Uterus (tissue), 4 donors: ENCODE data around the gene EPB41L4A. TPM values are rescaled to one million over a fixed set of nuclear protein-coding genes. Genes with fewer than 3 reads are reported as not detected.

Experiments
- DNase-seq, 2 donors: peaks; one replicate each; pipeline ENCODE4 v3.0.0-alpha.2; 2019 to 2020
- H3K27ac ChIP-seq, 2 donors: fragments of 200-600 bp; sonication (generic); 1 replicate in 1 of 2; 2 replicates in 1 of 2; pipeline ENCODE4 v1.5.1; 2016 to 2018
- H3K27me3 ChIP-seq, 2 donors: fragments of 200-600 bp; sonication (generic); one replicate each; pipeline ENCODE4 v1.5.1; 2018 to 2019; ENCODE audit warnings: control low read depth in 1 of 2
- H3K36me3 ChIP-seq, 2 donors: fragments of 200-600 bp; sonication (generic); one replicate each; pipeline ENCODE4 v1.5.1; 2019; ENCODE audit warnings: control low read depth in 1 of 2
- H3K4me1 ChIP-seq, 2 donors: fragments of 200-600 bp; sonication (generic); one replicate each; pipeline ENCODE4 v1.5.1; 2018 to 2019; ENCODE audit warnings: control low read depth in 1 of 2
- H3K4me3 ChIP-seq, 2 donors: fragments of 200-600 bp; sonication (generic); 1 replicate in 1 of 2; 2 replicates in 1 of 2; pipeline ENCODE4 v1.5.1; 2018 to 2019; ENCODE audit warnings: mild to moderate bottlenecking in 1 of 2
- H3K9me3 ChIP-seq, 2 donors: fragments of 200-600 bp; sonication (generic); one replicate each; pipeline ENCODE4 v1.5.1; 2019; ENCODE audit warnings: control low read depth in 1 of 2
- CTCF ChIP-seq, 4 experiments: fragments of 200-600 bp in 2 of 4; fragments of 450-650 bp in 2 of 4; sonication (generic) in 2 of 4; IDR thresholded peaks; one replicate each; pipeline ENCODE4 v1.5.1; 2016 to 2019; ENCODE audit warnings: antibody characterized with exemption in 4 of 4, mild to moderate bottlenecking in 2 of 4, moderate library complexity in 1 of 4
- POLR2A ChIP-seq, 2 donors: fragments of 450-650 bp; IDR thresholded peaks; one replicate each; pipeline ENCODE4 v1.6.1; 2016; ENCODE audit warnings: antibody characterized with exemption in 2 of 2, mild to moderate bottlenecking in 1 of 2, moderate library complexity in 1 of 2
- intact Hi-C: fragments of 100-400 bp; cut with DNase I; formaldehyde crosslinking; loops from one replicate; pipeline ENCODE4 v1.15.1; 2023; ENCODE audit warnings: low total_unique reads
- total RNA-seq, 4 donors: library from RNA; depleted of rRNA in 3 of 4; stranded (reverse); fragments of >200 nt in 3 of 4; gene quantifications; one replicate each; pipeline versions ENCODE4 v1.1.0 to v1.2.4, GENCODE V29; 2014 to 2023
- donor health status: DM: yes; HTN: yes; CAD: no.

EPB41L4A gene
- total RNA-seq, 4 donors from 2014 or later = 6.4 to 47.1 (median 15.1) TPM

GRCh38 chr5:112316006-112316405 is 103.1 kb downstream of the EPB41L4A start:
- intact Hi-C loops = no loop called here
- Histone ChIP-seq H3K27ac (no peak overlapping the region), H3K27me3 (no peaks in the 10 kb centered on the region), H3K9me3 (no peaks in the 10 kb centered on the region), H3K36me3 (no peaks in the 10 kb centered on the region), H3K4me1 (no peaks in the 10 kb centered on the region), H3K4me3 (no peak overlapping the region)
- no peak for DNase-seq
- no peak for TF ChIP-seq CTCF (IDR thresholded peaks at IDR 0.05)
- TF ChIP-seq POLR2A (IDR thresholded peaks at IDR 0.05) = no peak

GRCh38 chr5:112312295-112313275 is 106.5 kb downstream of the EPB41L4A start:
- Histone ChIP-seq H3K9me3 (no peaks in the 10 kb centered on the region), H3K4me1 (no peaks in the 10 kb centered on the region), H3K4me3 (no peak overlapping the region), H3K27me3 (no peaks in the 10 kb centered on the region), H3K36me3 (no peaks in the 10 kb centered on the region), H3K27ac (no peak overlapping the region)
- no peak for TF ChIP-seq POLR2A (IDR thresholded peaks at IDR 0.05)
- no peak for TF ChIP-seq CTCF (IDR thresholded peaks at IDR 0.05)
- intact Hi-C loops = no loop called here
- no peak for DNase-seq

GRCh38 chr5:112310746-112311145 is 108.3 kb downstream of the EPB41L4A start:
- Histone ChIP-seq H3K4me1 (no peaks in the 10 kb centered on the region), H3K4me3 (no peak overlapping the region), H3K27ac (no peak overlapping the region), H3K9me3 (no peaks in the 10 kb centered on the region), H3K36me3 (no peaks in the 10 kb centered on the region), H3K27me3 (no peaks in the 10 kb centered on the region)
- no peak for DNase-seq
- no peak for TF ChIP-seq POLR2A (IDR thresholded peaks at IDR 0.05)
- no peak for TF ChIP-seq CTCF (IDR thresholded peaks at IDR 0.05)
- intact Hi-C loops = no loop called here

- TF ChIP-seq CTCF (IDR thresholded peaks at IDR 0.05) (no peak), POLR2A (IDR thresholded peaks at IDR 0.05) (no peak)
- Histone ChIP-seq H3K4me1 (no peaks in the 10 kb centered on the region), H3K27ac (no peak overlapping the region), H3K36me3 (no peaks in the 10 kb centered on the region), H3K27me3 (no peaks in the 10 kb centered on the region), H3K9me3 (no peaks in the 10 kb centered on the region), H3K4me3 (no peak overlapping the region)
- DNase-seq = no peak
- intact Hi-C loops = no loop called here
These were observed 110.5 kb downstream of the EPB41L4A start for GRCh38 chr5:112308608-112309007.

GRCh38 chr5:112306956-112307355 is 112.1 kb downstream of the EPB41L4A start:
- TF ChIP-seq CTCF (IDR thresholded peaks at IDR 0.05) (no peak), POLR2A (IDR thresholded peaks at IDR 0.05) (no peak)
- DNase-seq = no peak
- no peak overlapping the region for H3K27ac ChIP-seq
- intact Hi-C loops = no loop called here
- H3K27me3 ChIP-seq = no peaks in the 10 kb centered on the region
- H3K4me1 ChIP-seq = no peaks in the 10 kb centered on the region
- H3K36me3 ChIP-seq = no peaks in the 10 kb centered on the region
- H3K9me3 ChIP-seq = no peaks in the 10 kb centered on the region
- H3K4me3 ChIP-seq = no peak overlapping the region
